Left lobe of liver (tissue), 2 donors: ENCODE results near the gene C1orf122. TPM values are rescaled to one million over a fixed set of nuclear protein-coding genes. Genes with fewer than 3 reads are reported as not detected.

Experiments
- ATAC-seq: fragments of 200-7000 bp; cut with Tn5 transposase; one replicate; pipeline ENCODE4 v1.9.1; 2020; ENCODE audit warnings: mild to moderate bottlenecking, moderate library complexity
- DNase-seq: peaks from one replicate; pipeline ENCODE4 v3.0.0-alpha.2; 2020; ENCODE audit warnings: low spot score
- total RNA-seq: library from RNA; stranded (reverse); gene quantifications from one replicate; pipeline ENCODE4 v1.2.1, GENCODE V29; 2021
- donor health status: DM: no; HTN: no; CAD: no; lungs with moderate emphysema.
- donor health status: DM: no; HTN: yes; CAD: no.

Gene C1orf122
- total RNA-seq, 1 donor from 2014 or later = 36.1 TPM

DNA sequence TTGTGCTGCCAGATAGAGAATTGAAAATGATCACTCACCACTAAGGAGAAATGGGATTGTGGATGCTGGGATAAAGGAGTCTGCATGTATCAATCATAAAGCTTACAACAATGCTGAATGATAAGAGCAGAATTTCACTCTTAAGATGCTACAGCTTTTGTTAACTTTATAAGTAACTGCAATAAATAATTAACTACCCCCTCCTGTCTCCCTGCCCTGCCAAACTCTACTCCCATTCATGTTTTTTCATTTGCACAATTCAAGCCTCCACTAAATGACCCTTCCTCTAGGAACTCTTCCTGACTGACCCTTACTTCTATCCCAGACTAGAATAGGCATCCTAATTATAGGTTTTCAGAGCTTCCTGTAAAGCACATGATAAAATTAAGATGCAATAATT lies 36.9 kb downstream of the C1orf122 start:
- ATAC-seq (peak; percentile 43), DNase-seq (no peak)

DNA sequence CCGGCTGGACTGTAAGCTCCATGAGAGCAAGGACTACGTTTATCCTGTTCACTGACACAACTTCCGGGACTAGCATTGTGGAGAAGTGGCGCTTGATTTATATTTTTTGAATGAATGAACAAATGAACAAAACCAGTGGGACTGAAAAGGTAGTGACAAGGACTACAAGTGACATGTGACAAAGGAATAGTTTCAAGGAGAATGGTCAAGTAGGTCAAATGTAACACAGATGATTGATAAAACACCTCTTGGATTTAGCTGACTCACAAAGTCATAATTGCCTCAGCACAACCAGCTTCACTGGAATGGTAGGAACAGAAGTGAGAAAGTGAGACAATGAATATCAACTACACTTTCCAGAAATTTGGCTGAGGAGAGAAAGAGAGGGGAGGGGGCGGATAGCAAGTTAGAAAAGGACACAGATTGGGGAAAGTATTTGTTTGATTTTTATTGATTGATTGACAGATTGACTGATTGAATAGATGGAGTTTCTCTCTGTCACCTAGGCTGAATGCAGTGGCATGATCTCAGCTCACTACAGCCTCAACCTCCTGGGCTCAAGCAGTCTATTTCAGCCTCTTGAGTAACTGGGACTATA lies 37.6 kb downstream of the C1orf122 start:
- DNase-seq = no peak
- no peak for ATAC-seq

DNA sequence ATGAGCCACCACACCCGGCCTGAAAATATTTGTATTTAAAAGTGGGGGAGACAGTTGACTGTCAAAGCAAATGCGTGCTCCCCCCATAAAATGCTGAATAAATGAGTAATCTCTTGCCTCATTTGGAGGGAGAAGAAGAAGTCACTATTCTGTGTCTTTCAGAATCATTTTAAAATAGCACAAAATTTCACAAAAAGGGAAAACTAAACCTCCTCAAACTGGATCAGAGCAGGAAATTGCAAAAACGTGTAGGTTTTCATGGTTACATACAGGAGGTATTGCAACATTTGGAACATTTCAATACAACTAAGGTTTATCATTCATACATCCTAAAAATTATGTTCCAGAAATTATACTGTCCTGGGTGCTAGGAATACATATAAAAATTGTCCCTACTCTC lies 38.2 kb downstream of the C1orf122 start:
- DNase-seq (no peak), ATAC-seq (no peak)

DNA sequence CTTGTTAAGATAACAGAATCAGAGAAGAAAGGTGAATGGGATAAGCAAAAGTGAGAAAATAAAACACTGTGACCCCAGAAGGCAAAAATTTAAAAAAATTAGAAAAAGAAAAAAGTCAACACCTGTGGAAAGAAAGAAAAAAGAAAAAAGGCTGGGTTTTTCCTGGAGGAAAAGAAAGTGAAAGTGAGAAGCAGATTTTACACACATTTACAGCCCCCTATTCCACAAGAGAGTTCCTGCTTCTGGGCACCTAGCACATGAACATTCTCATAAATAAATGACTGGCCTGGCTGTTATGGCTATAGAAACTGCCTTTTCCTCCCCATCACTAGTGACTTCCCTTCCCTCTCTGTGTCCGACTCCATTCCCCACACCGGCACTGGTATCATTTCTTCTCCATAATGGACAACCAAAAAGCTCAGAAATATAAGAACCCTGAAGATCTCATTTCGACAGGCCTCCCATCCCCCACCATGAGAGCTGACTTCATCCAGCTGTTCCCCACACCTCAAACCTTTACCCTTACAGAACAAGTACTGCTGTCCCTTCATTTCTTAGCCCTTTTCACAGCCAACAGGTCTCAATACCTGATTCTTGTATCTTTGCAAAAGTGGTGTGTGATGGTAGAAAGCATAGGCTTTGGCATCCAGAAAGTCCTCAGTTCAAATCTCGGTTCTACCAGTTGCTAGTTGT lies 39.2 kb downstream of the C1orf122 start:
- no peak for ATAC-seq
- DNase-seq = no peak

DNA sequence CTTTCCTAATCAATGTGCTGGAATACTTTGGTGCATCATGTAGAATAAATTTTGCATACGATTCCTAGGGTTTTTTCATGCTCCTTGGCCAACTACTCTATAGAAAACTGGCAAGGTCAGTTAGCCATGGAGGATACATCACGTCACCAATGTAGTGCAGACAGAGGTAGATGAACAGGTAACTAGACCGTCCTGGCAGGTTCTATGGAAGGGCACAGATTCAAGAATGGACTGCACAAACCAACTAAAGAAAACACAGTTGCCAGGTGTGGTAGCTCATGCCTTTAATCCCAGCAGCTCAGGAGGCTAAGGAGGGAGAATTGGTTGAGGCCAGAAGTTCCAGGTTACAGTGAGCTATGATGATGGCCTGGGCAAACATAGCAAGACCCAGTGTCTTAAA lies 41.9 kb downstream of the C1orf122 start:
- ATAC-seq = no peak
- no peak for DNase-seq

DNA sequence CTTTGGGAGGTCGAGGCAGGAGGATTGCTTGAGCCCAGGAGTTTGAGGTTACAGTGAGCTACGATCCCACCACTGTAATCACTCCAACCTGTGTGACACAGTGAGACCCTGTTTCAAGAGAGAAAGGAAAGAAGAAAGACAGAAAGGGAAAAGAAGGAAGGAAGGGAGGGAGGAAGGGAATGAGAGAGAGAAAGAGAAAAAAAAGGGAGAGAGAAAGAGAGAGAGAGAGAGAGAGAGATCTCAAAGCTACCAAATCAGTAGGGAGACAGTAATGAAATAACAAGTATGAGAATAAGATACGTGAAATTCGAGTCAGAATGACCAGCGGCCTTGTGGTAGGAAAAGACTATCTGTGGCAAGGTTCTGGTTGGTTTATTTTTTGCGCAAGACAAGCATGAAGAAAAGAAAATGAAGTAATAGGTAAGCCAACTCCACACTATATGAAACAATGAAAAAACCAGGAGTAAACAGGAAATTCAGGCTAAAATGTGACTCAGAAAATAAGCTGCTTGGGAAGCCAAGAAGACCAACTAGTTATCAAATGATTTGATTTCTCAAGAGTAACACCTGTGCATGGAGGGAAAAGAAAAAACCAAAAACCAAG lies 42.9 kb downstream of the C1orf122 start:
- DNase-seq (no peak), ATAC-seq (no peak)

DNA sequence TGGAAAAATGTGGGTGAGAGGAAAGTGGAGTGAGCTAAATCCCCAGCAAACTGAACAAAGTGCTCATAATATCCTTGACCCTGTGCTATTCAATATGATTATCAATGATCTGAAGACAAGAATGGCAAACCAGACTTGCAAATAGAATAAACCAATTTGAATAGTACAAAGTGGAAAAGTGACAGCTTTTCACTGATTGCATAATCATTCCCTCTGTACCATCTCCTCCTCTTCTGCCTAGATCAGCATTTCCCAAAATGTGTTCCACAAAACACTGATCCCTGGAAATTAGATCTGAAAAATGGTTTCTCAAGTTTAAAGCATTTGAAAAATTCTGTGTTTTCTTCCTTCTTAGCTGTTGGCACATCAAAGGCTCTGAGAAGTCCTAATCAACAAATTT lies 43.7 kb downstream of the C1orf122 start:
- ATAC-seq (peak; percentile 75), DNase-seq (no peak)

DNA sequence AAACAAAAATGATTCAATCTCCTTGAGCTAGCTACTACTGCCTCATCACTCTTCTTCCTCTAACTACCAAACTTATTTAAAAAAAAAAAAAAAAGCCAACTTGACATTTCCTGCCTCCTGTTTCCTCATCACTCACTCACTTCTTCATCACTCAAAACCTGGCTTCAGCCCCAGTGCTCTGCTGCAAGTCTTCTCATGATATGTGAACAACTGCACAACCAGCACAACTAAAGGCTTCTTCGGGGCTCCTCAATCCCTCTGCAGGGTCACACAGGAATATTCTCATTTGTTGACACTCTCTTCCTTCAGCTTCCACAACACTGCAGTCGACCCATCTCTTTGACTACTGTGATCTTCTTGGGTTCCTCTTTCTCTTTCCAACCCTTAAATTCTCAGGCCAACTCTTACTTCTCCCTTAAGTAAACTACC lies 44.2 kb downstream of the C1orf122 start:
- no peak for DNase-seq
- ATAC-seq = peak; percentile 14

DNA sequence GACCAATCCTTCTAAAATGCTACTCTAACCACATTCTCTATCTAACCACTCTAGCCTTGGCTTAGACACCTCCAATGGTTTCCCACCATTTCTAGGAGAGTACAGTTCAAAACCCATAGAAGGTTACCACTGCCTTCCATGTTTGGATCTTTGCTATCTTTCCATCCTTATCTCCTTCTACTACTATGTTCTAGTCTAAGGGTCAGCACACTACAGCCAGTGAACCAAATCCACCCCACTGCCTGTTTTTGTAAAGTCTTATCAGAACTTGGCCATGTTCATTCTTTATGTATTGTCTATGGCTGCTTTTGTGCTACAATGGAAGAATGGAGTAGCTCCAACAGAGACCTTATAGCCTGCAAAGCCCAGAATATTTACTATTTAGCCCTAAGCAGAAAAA lies 45.6 kb downstream of the C1orf122 start:
- DNase-seq (no peak), ATAC-seq (no peak)

DNA sequence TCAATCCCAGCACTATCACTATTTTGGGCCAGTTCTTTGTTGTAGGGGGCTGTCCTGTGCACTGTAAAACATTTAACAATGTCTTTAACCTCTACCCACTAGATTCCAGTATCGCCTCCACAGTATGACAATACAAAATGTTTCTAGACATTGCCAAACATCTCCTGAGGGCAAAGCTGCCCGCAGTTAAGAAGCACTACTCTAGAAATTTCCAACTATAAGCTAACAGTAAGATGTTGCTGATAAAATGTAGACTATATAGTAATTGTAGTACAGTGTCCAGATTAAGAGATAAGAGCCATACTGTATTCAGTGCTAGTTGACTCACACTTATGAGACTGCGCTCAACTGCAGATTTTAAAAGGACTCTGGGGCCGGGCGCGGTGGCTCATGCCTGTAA lies 46.8 kb downstream of the C1orf122 start:
- ATAC-seq (no peak), DNase-seq (no peak)

Other genes with a start within 250 kb of the C1orf122 start
- 11.5 TPM for gene GNL2, start 211.9 kb upstream of the C1orf122 start, total RNA-seq
- gene RSPO1, start 172.9 kb upstream of the C1orf122 start, total RNA-seq = not detected
- 0.55 TPM for gene CDCA8, start 115.3 kb upstream of the C1orf122 start, total RNA-seq
- 0.03 TPM for gene EPHA10, start 42.7 kb upstream of the C1orf122 start, total RNA-seq
- gene MANEAL, start 13.9 kb upstream of the C1orf122 start, total RNA-seq = 4.3 TPM
- 4.8 TPM for gene YRDC, start 418 bp downstream of the C1orf122 start, total RNA-seq
- gene MTF1, start 51.8 kb downstream of the C1orf122 start, total RNA-seq = 6.6 TPM
- gene INPP5B, start 139.3 kb downstream of the C1orf122 start, total RNA-seq = 19.4 TPM
- 21.0 TPM for gene SF3A3, start 182.2 kb downstream of the C1orf122 start, total RNA-seq
- gene FHL3, start 197.7 kb downstream of the C1orf122 start, total RNA-seq = 2.3 TPM
- 8.2 TPM for gene UTP11, start 204.9 kb downstream of the C1orf122 start, total RNA-seq
- 0.08 TPM for gene POU3F1, start 239.0 kb downstream of the C1orf122 start, total RNA-seq